ENCODE results near the gene USP10.
"Not testable (repeated sequence)": the region's sequence is repeated elsewhere in the genome, so short reads cannot be mapped to it uniquely, and the experiment has no call there.

The USP10 gene

GRCh38 chr16:84728853-84729424 lies 29.1 kb downstream of the USP10 start:
- DNase-seq (ENCODE audit: low read depth), result no peak

GRCh38 chr16:84729716-84730320 lies 30.0 kb downstream of the USP10 start:
- no peak for DNase-seq (ENCODE audit: low read depth)

DNA sequence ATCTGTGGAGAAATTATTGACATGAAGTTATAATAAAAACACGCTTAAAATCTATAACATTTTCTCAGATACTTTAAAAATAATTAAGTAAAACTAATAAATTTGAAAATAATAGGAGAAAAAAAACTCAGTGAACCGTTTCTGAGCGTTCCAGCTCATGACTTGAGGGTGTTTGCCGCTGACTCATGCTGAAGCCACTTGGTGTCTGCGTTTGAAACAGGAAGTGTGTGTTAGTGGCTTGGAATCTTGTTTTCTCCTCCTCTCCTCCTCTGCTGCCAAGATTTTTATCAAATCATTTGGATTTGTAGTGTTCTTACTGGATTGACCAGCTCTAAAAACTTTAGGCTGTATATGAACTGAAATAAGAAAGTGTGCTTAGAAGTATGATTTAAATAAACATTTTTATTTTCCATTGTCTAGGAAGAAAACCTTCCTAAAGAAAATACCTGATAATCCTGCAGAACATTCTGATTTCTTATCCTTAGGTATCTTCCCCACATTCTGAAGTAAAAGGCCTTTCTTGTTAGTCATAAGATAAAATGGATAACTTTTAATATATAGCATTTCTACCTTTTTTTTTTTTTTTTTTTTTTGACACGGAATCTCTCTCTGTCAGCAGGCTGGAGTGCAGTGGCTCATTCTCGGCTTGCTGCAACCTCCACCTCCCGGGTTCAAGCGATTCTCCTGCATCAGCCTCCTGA lies 30.8 kb downstream of the USP10 start:
- DNase-seq (ENCODE audit: low read depth), result peak; percentile 75

DNA sequence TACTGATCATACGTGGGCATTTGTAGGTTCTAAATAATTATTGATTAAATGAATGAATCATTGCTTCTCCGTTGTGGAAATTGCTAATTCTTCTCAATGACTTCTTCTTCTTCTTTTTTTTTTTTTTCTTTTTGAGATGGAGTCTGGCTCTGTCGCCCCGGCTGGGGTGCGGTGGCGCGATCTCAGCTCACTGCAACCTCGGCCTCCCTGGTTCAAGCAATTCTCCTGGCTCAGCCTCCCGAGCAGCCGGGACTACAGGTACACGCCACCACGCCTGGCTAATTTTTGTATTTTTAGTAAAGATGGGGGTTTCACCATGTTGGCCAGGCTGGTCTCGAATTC lies 32.5 kb downstream of the USP10 start:
- not testable (repeated sequence) for DNase-seq (ENCODE audit: low read depth)

GRCh38 chr16:84732674-84733352 lies 33.0 kb downstream of the USP10 start:
- no peak for DNase-seq (ENCODE audit: low read depth)

- no peak for DNase-seq (ENCODE audit: low read depth)
These were observed 36.2 kb downstream of the USP10 start for GRCh38 chr16:84735849-84736586.

DNA sequence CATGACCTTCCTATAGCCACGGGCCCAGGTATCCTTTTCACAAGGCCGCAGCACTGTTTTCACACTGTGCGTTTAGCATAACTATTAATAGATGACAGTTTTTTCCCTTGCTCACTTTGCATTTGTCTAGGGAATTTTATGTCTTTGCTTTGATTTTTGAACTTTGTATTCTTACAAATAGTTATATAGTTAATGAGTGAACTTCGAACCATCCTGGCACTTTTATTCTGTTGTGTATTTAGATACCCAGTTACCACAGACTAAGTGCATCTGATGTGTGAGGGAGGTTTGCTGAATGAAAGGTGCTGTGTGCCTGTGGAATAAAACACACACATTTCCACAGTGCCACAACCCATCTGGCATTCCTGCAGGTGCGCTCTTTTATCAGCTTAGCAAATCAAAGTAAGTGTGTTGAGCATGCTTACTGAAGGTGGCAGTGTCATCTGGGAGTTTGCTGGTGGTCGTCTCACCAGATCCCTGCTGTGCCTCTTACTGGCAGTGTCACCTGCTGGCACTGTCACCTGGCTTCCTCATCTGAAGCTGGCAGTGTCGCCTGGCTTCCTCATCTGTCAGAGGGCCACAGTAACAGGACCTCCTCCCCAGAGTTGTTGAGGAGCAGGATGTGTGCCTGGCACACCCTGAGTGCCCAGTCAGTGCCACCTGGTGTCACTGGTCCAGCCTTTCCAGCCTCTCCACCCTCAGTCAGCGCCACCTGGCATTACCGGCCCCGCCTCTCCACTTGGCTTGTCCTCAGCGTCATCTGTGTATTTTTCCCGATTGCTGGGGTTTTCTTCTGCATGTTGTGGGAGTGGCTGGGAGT lies 37.6 kb downstream of the USP10 start:
- DNase-seq (ENCODE audit: low read depth), result no peak

DNA sequence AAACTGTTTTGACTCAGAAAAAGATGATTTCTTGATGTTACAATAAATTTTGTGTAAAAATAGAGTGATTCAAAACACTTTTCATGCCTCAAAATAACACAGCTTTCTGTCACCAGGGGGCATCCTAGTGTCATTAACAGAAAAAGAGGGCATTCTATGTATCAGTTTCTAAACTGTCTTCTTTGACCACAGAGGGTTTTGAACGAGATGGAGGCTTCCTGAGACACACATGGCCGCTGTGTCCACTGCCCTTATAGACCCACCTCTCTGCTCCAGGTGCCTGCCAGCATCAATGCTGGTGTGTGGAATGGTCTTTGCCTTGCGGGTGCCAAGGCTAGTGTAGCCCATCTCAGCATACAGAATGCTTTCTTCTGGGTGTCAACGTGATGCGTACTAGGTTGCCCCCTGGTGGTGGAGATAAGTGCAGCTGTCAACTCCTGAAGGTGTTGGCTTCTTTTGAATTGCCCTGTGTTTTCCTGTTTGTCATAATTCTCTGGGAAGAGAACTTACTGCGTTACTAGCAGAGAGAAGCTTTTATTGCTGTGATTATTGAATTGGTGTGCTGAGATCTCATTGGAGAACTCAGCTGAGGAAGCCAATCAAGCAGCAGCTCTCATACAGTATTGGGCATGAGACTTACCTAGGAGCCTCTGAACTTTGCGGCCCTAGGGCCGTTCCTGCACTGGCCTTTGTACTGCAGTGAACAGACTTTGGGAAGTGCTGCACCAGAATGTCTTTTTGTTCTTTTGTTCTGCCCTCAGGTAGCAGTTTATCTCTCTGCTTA lies 38.6 kb downstream of the USP10 start:
- peak; percentile 36 for DNase-seq (ENCODE audit: low read depth)

GRCh38 chr16:84739349-84740124 lies 39.7 kb downstream of the USP10 start:
- DNase-seq (ENCODE audit: low read depth), result peak; percentile 71

GRCh38 chr16:84740596-84741116 lies 40.9 kb downstream of the USP10 start:
- no peak for DNase-seq (ENCODE audit: low read depth)

- DNase-seq (ENCODE audit: low read depth), result no peak
These were observed 41.6 kb downstream of the USP10 start for GRCh38 chr16:84741340-84741830.

DNA sequence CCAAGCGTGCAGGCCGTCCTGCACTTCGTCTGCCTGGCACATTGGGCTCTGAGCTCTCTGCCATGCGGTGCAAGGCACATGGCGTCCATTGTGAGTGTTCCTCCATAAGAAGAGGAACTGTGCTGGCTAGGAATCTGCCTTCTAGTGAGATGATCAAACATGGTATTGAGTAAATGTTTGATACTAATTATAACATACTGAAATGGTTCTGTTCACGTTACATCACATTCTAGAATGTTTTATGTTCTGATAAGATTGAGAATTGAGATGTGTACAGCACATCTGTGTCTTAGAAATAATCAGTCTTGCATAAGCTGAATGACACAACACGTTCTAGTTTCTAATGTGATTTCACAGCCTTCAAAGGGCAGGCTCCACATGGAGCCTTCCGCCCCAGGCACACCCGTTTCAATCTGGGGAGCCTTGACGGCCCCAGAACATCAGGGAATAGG lies 42.9 kb downstream of the USP10 start:
- no peak for DNase-seq (ENCODE audit: low read depth)

- no peak for DNase-seq (ENCODE audit: low read depth)
These were observed 46.4 kb downstream of the USP10 start for GRCh38 chr16:84746231-84746630.

DNA sequence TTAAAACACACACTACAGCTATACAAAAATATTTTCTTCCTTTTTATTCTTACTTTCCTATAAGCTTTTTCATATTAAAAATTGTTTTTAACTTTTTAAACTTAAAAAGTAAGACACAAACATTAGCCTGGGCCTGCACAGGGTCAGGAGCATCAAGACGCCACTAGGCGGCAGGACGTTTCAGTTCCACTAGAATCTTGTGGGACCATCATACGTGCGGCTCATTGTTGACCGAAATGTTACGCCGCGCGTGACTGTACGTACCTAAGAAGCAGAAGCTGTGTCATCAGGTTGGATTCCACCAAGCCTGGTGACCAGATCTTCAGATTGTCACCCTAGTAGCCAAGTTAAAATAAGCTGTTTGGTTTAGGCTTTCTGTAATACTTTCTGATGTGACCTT lies 47.1 kb downstream of the USP10 start:
- no peak for DNase-seq (ENCODE audit: low read depth)

DNA sequence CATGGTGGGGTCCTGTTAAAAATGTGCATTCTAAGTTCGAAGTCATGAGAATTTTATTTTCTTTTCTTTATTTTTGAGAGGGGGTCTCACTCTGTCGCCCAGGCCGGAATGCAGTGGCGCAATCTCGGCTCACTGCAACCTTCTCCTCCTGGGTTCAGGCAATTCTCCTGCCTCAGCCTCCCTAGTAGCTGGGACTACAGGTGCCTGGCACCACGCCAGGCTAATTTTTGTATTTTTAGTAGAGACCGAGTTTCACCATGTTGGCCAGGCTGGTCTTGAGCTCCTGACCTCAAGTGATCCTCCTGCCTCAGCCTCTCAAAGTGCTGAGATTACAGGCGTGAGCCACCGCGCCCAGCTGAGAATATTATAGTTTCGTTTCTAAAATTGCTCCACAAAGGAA lies 48.4 kb downstream of the USP10 start:
- DNase-seq (ENCODE audit: low read depth), result not testable (repeated sequence)

DNA sequence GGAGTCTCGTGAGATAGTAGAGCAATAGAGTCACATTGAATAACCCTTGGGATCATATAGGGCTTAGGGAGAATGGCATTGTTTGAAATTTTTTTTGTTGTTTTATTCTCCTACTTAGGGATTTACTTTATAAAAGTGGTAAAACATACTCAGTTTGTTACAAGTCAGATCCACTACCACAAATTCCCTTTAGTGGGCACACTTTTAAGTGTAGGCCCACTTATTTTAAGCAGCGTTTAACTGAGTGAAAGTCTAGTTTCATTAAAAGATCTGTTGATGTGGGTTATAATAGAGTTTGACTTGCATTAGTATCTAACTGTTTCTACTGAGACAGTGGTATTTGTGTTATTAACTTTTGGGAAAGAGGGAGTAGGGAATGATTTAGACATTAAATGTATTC lies 49.3 kb downstream of the USP10 start:
- no peak for DNase-seq (ENCODE audit: low read depth)

DNA sequence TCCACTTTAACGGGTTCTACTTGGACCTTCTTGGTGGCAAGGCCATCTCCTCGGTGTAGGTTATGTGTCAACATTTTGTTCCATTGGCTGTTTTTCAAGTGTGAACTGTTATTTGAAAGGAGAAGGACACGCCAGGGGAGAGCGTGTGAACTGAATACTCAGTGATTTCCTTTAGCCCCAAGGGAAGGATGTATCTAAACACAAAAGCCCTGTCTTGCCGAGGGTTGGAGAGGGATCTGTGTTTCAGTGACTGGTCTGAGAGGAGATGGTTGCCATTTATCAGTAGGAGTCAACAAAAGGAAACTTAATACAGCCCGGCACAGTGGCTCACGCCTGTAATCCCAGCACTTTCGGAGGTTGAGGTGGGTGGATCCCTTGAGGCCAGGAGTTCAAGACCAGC lies 50.0 kb downstream of the USP10 start:
- DNase-seq (ENCODE audit: low read depth), result no peak

DNA sequence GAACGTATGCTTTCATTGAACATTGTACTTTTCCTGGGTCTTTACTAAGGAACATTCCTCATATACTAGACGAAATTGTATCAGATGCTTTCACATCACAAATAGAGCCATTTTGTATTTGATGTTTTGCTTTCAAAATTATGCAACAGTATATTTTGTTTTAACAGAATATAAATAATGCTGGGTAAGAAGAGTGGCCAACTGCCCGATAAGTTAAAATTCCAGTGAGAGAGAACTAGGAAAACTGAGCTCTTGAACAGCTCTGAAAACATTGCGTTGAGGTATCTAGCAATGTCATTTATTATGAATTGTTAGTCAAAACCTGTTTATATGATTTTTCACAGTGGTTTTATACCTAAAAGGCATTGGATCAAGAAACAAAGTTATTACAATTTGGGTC lies 50.8 kb downstream of the USP10 start:
- DNase-seq (ENCODE audit: low read depth), result no peak

DNA sequence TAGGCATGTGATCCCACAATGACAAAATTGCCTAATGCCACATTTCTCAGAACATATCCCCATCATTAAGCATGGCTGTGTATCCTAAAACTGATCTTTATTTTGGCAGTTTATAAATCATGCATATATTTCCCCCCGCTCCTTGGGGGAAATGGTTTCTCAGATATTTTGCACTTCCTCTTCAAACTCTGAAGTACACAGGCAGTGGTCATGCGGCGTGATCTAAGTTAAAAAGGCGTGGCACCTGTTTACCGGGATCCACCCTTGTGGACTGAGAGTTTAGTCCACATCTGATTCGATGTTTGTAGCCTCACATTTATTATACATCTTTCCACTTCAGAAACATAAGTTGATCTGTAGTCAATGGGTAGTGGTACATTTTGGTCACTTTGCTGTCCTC lies 51.4 kb downstream of the USP10 start:
- DNase-seq (ENCODE audit: low read depth), result no peak

All from GM04504 (cell line).